ENCODE results near the gene ADORA2A.

ADORA2A gene

GRCh38 chr22:24419475-24419850, 7.9 kb upstream of the ADORA2A start:
- DNase-seq: no peak

DNA sequence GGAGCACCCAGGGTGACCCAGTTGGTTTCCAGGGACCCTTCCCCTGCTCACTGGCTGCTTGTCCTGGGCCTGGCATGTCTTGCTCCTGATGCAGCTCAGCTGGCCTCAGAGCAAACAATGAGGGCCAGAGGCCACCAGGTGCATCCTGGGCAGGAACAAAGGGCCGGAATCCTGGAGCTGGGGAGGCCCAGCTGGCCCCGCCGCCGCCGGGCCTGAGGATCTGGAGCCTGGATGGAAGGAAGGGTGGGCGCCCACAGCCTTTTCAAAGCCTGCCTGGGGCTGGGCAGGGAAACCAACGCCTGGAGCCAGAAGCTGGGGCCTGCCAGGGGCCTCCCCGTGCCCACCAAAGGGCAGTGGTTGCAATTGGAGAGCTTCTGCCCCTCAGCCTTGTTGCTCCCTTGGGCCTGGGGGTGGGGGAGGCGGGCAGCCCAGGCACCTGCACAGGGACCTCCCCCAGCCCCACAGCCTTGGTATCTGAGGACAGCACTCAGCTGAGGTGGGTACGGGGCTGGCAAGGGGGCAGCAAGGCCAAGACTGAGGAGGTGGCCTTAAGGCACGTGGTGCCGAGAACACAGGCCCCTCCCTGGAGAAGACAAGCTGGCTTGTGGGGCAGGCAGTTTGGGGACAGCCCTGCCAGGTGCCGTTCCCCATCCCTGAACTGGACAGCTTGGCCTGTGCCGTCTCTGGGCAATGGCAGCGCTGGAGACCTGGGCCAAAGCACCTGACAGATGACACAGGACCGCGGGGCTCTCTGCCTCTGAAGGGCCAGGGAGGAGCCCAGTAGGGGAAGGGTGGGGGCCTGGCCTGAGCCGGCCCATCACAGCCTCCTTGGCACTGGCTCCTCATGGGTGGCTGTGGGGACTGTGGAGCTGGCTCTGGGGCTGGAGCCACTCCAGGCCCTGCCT, 7.1 kb upstream of the ADORA2A start:
- DNase-seq: no peak

GRCh38 chr22:24420977-24421343, 6.4 kb upstream of the ADORA2A start:
- DNase-seq: no peak

GRCh38 chr22:24421428-24421931, 5.9 kb upstream of the ADORA2A start:
- DNase-seq: peak in 1 of 2 experiments; percentile 54

DNA sequence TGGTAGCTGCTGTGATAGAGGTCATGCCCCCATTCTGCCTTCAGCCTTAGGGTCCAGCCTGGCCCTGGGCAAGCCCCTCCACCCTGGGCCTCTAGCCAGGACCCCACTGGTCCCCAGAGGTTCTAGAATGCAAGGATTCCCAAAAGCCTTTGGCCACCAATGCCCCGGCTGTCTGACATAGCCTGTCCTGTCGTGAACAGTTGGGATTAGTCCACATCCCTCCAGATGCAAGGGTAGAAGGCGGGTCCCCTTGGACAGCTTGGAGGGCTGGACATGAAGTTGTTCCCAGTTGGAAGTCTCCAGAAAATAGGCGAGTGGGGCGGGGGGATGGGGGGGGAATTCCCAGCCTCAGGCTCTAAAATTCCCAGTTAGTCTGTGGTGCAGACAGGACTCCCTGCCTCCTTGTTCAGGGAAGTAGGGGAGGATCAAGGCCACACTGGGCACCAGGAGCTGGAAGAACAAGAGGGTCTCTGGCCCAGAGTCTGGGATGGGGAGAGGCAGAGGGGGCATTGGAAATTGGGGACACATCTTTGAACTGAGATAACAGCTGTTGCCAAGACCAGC, 5.2 kb upstream of the ADORA2A start:
- no peak for DNase-seq

DNA sequence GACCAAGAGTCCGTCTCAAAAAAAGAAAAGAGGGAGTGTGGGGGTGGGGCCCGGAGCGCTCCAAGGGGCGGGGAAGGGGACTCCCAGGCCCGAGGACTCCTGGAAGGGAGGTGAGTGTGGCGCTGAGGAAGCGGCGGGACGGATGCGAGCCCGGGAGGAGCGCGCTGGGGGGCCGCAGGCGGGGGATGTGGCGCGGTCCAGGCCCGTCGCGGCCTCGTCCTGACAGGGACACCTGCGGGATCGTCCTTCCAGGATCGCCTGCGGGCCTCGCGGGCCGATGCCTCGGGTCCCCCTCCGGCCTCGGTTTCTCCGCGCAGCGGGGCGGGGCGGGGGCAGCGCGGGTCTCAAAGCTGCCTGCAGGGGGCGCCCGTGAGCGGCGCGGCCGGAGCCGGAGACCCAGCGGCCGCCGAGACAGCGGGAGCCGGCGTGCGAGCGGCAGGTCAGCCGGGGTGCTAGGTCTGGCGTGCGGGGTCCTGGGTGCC, 3.8 kb upstream of the ADORA2A start:
- peak in 1 of 2 experiments; percentile 39 for DNase-seq

DNA sequence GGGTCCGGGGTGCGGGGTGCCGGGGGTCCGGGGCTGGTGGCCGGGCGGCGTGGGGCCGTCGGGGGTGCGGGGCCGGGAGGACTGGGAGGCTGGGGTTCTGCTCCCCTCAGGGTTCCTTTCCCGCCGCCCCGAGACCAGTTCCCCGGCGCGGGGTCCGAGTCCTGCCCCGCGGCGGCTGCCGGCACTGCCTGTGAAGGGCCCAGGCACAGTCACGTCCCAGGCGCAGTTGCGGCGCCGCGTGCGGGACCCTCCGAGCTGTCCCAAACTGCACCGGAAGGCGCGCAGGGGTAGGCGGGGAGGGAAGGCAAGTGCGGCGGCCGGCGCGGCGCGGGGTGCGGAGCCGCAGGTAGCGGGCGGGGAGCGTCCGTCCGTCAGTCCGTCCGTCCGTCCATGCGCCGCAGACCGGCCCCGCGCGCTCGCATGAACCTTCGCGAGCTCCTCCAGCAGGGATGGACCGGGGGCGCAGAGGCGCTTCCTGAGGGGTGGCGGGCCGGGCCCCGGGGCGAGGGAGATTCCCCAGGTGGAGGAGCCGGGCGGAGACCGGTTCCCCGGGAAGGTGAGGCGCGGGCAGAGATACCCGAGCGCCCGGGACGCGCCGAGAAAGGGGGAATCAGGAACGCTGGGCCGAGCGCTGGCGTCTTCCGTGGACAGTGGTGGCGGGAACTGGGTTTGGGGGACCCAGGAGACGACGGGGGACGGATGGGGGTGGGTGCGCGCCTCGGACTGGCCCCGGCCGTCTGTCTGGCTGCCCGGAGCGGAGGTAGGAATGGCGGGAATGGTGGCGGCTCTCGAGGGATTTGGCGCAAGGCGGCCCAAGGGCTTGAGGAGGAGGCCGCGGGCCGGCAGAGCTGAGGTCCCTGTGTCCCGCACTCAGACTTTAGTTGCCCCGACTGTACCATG, 3.1 kb upstream of the ADORA2A start:
- DNase-seq: peak in 1 of 2 experiments; percentile 64

DNA sequence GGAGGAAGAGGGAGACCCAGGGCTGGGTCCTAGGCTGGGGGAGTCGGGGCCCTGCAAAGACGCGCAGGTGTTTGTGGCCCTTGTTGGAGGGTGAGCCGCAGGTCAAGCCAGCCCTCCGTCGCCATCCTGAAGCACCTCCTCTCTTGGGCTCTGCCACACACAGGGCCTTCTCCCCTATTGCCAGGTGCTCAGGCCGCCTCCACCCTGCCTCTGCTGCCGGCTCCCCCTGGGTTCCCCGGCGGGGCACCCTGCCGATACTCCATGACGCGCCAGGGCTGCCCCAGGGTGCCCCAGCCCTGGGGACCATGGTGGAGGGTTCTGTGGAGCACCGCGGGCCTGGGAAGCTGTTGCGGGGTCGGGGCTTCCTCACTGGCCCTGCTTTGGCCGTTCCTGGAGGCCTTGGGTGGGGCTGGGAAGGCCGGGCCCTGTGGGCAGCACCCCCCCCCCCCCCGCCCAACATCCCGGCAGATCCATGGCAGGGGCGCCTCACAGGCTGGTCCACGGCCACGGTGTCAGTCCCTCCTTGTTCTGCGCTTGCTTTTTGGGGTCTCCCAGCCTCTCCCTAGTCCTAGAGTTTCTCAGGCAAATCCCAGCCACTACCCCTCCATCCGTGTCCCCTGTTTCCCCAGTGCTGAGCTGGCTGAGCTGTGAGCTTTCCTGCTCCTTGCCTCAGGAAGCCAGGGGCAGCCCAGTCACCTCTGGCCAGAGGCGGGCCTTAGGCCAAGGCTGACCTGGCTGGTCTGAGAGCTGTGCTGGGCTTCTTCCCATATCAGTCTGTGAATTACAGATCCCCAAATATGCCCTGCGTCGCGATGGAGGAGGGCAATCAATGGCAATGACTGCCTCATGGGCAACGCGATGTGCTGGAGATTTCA, 2.3 kb upstream of the ADORA2A start:
- no peak for DNase-seq

- no peak for DNase-seq
Measured at GRCh38 chr22:24426436-24426835, 963 bp upstream of the ADORA2A start.

- DNase-seq: no peak
Measured at GRCh38 chr22:24426851-24427499, 424 bp upstream of the ADORA2A start.

DNA sequence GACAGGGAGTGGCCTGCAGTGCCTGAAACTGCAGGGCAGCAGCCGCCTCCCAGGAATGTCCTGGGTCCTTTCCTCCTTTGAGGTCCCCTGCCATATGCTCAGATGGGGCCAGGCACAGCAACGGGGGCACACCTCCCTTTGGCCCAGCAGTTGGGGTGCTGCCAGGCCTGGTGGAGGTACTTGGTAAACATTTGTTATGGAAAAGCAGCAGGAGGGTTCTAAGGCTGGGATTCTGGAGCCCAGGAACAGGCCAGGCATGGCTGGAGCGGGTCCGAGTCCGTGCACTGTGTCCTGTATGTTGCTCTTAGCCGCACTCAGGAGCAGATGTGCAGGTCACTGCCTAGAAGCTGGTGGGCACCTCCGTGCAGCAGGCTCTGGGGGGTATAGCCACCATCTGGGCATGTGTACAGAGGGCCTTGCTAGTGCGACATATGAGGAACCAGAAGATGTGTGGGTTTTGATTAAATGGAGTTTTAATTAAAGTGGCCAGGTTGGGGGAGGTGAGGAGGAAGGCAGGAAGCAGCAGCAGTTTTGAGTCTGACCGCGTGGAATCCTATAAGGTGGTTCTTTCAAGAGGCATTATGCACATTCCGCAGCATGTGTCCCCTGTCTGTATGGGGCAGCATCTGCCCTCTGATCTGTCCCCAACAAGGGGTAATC, 1.5 kb downstream of the ADORA2A start:
- no peak for DNase-seq

- DNase-seq: no peak
Measured at GRCh38 chr22:24429411-24430365, 2.3 kb downstream of the ADORA2A start.

DNA sequence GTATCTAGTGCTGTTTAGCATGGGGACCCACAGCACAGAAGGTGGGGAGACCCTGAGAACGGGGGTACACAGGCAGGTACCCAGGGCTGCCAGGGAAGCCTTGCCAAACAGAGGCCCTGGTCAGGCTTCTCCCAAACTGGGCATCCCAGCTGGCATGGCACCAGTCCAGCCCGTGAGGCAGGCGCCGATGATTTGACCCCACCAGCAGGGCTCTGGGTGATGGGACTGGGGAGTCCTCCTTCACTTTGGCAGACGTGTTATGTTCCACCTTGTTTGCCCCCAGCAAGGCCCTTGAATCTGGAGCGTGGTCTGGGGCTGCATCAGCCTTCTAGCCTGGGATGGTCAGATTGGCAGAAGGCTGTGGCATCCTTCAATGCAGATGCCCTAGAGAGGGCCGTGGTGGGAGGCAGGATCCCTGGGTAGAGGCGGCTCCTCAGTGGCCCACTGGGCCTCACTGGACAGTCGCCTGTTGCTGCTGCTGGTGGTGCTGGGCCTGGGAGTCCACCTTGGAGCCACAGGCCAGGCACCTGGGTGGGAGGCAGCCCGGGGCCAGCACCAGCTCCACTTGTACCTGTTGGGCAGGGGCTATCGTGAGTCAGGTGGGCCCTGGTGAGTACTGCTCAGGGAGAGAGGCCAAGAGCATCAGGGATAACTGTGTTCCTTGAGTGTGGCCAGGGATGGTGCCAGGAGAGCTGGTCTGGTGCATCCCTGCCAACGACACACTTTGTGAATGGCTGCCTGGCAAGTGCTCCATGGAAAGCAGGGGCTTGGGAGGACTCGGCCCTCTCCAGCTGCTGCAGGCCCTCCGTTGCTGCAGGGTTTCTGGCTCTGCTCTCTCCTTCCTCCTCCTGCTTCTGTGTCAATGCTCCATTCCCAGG, 3.3 kb downstream of the ADORA2A start:
- no peak for DNase-seq

DNA sequence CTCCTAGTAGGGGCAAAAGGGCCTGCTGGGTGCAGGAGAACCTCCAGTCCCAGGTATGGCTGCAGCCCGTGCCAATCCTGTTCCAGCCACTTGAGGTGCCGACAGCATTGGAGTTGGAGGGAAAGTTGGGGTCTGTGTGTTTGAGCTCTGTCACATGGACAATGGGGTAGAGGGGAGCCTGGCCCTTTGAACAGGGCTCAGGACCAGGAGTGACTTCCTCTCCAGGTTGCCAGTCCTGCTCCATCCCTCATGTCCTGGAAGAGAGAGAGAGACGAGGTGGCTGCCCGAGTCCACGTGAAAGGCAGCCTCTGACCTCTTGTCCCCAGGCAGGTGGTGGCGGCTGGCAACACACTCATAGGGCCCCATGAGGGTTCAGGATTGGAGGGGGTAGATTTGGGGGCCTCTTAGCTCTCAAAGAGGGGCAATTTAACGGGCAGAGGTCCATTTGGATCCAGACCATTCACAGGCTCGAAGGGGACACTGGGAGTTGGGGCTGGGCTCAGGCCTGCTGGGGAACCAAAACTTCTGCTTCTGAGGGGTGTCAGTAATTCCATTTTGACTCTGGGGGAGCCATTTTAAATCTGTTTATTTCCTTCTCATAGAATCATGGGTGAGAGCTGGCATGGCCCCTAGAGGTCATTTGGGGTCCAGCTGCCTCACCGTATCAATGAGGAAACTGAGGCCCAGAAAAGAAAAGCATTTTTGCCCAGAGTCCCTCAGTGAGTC, 4.1 kb downstream of the ADORA2A start:
- no peak for DNase-seq

DNA sequence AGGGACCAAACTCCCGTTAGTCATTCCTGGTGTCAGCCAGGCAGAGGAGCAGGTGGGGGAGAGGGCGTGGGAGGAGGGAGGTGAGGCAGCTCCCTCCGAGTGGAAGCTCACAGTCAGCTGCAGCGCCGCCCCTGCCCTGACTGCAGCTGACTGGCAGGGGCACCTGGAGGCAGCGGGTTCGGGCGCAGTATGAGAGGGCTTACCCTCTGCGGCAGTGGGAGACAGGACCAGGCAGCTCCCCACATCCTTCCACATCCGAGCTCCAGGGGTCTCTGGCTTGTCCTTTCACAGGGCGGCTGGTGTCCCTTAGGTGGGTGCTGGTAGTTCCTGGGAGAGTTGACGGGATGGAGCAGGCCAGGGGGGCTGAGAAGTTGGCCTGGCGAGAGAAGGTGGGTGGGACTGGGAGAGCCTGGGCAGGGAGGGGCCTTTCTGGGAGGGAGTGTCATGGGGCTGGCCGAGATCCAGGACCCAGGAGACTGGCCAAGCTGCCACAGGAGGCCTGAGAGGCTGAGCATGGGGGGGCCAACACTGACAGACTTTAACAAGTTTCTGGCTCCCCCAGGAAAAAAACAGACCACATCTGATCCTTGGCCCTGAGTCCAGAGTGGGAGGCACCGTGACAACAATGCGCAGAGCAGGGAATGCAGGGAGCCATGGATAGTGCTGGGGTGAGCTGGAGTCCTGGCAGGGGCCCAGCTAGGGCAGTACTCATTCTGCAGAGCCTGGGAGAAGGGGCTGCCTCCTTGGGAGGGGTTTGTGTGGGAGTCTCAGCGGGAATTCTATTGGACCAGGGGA, 4.9 kb downstream of the ADORA2A start:
- no peak for DNase-seq

DNA sequence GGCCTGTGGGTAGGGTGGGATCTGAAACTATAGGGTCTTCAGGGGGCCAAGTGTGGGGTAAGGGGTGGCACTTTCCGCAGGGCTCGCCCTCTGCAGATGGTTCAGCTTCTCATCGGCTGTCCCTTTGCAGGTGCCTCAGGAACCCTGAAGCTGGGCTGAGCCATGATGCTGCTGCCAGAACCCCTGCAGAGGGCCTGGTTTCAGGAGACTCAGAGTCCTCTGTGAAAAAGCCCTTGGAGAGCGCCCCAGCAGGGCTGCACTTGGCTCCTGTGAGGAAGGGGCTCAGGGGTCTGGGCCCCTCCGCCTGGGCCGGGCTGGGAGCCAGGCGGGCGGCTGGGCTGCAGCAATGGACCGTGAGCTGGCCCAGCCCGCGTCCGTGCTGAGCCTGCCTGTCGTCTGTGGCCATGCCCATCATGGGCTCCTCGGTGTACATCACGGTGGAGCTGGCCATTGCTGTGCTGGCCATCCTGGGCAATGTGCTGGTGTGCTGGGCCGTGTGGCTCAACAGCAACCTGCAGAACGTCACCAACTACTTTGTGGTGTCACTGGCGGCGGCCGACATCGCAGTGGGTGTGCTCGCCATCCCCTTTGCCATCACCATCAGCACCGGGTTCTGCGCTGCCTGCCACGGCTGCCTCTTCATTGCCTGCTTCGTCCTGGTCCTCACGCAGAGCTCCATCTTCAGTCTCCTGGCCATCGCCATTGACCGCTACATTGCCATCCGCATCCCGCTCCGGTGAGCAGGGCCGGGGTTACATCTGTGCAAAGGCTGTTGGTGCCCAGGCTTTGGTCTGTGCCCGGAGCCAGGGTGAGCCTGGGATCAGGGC, 5.8 kb downstream of the ADORA2A start:
- no peak for DNase-seq
